Renal cortex interstitium (tissue), 15 donors: ENCODE data around the gene NMT1. TPM values are rescaled to one million over a fixed set of nuclear protein-coding genes. Genes with fewer than 3 reads are reported as not detected.

ENCODE experiments used
- DNase-seq, 11 donors: peaks; one replicate each; pipeline ENCODE4 v3.0.0-alpha.2; 2013; ENCODE audit warnings: low read depth in 9 of 11, low spot score in 4 of 11; ENCODE audit errors: extremely low read depth in 1 of 11
- long read RNA-seq, 16 experiments: transcript quantifications; one replicate each; lab custom pipeline, GENCODE V29; 2026
- polyA plus RNA-seq, 3 donors: library from polyadenylated mRNA; unstranded; fragments of 120-200 nt; gene quantifications; one replicate each; pipeline ENCODE4 v1.2.1, GENCODE V29; 2013; ENCODE audit not compliant: insufficient read length in 3 of 3

NMT1 gene
- polyA plus RNA-seq: 10 to 100 TPM; 67.7 to 82.3 (median 70.9) TPM
- long read RNA-seq, donor 1, full-length matches to known transcripts: 12 of 25 reads
- long read RNA-seq, donor 1, partial matches to known transcripts: 13 of 25 reads
- long read RNA-seq, donor 1, other reads (novel, unspliced or antisense): 0 of 25 reads
- long read RNA-seq, donor 2, full-length matches to known transcripts: 3 of 19 reads
- long read RNA-seq, donor 2, partial matches to known transcripts: 16 of 19 reads
- long read RNA-seq, donor 2, other reads (novel, unspliced or antisense): 0 of 19 reads
- long read RNA-seq, donor 3, full-length matches to known transcripts: 10 of 42 reads
- long read RNA-seq, donor 3, partial matches to known transcripts: 32 of 42 reads
- long read RNA-seq, donor 3, other reads (novel, unspliced or antisense): 0 of 42 reads
- long read RNA-seq, donor 4, full-length matches to known transcripts: 10 of 17 reads
- long read RNA-seq, donor 4, partial matches to known transcripts: 7 of 17 reads
- long read RNA-seq, donor 4, other reads (novel, unspliced or antisense): 0 of 17 reads
- long read RNA-seq, donor 5: 0 reads
- long read RNA-seq, donor 6, full-length matches to known transcripts: 11 of 24 reads
- long read RNA-seq, donor 6, partial matches to known transcripts: 13 of 24 reads
- long read RNA-seq, donor 6, other reads (novel, unspliced or antisense): 0 of 24 reads
- long read RNA-seq, donor 7, full-length matches to known transcripts: 11 of 27 reads
- long read RNA-seq, donor 7, partial matches to known transcripts: 16 of 27 reads
- long read RNA-seq, donor 7, other reads (novel, unspliced or antisense): 0 of 27 reads
- long read RNA-seq, donor 8: 0 reads
- long read RNA-seq, donor 9, full-length matches to known transcripts: 8 of 19 reads
- long read RNA-seq, donor 9, partial matches to known transcripts: 5 of 19 reads
- long read RNA-seq, donor 9, other reads (novel, unspliced or antisense): 6 of 19 reads
- long read RNA-seq, donor 10, full-length matches to known transcripts: 4 of 26 reads
- long read RNA-seq, donor 10, partial matches to known transcripts: 22 of 26 reads
- long read RNA-seq, donor 10, other reads (novel, unspliced or antisense): 0 of 26 reads
- long read RNA-seq, donor 11, full-length matches to known transcripts: 9 of 22 reads
- long read RNA-seq, donor 11, partial matches to known transcripts: 13 of 22 reads
- long read RNA-seq, donor 11, other reads (novel, unspliced or antisense): 0 of 22 reads
- long read RNA-seq, donor 12, partial matches to known transcripts: 5 of 6 reads
- long read RNA-seq, donor 12, other reads (novel, unspliced or antisense): 0 of 6 reads
- long read RNA-seq, donor 13: 0 reads
- long read RNA-seq, donor 14, full-length matches to known transcripts: 5 of 5 reads
- long read RNA-seq, donor 14, partial matches to known transcripts: 0 of 5 reads
- long read RNA-seq, donor 14, other reads (novel, unspliced or antisense): 0 of 5 reads
- long read RNA-seq, donor 15, full-length matches to known transcripts: 5 of 5 reads
- long read RNA-seq, donor 15, partial matches to known transcripts: 0 of 5 reads
- long read RNA-seq, donor 15, other reads (novel, unspliced or antisense): 0 of 5 reads
- long read RNA-seq, donor 16, full-length matches to known transcripts: 20 of 46 reads
- long read RNA-seq, donor 16, partial matches to known transcripts: 26 of 46 reads
- long read RNA-seq, donor 16, other reads (novel, unspliced or antisense): 0 of 46 reads

GRCh38 chr17:45060797-45061605, at the start of gene NMT1:
Gene NMT1 (plus strand): TSS chr17:45061317. CDS start chr17:45061330, 13 bp downstream.
- DNase-seq: peak; percentile 97 to 100 (median 99)

- DNase-seq: no peak
These were observed 49.4 kb upstream of the NMT1 start for GRCh38 chr17:45011767-45012166.

- no peak for DNase-seq
These were observed 47.8 kb upstream of the NMT1 start for GRCh38 chr17:45013021-45013997.

GRCh38 chr17:45016237-45016636, 44.9 kb upstream of the NMT1 start:
- no peak for DNase-seq

GRCh38 chr17:45016823-45017222, 44.3 kb upstream of the NMT1 start:
- no peak for DNase-seq

- no peak for DNase-seq
These were observed 42.6 kb upstream of the NMT1 start for GRCh38 chr17:45018514-45018847.

- no peak for DNase-seq
These were observed 42.0 kb upstream of the NMT1 start for GRCh38 chr17:45018848-45019711.

GRCh38 chr17:45020354-45021138, 40.6 kb upstream of the NMT1 start:
- DNase-seq: peak in 1 of 11 donors; percentile 59

- peak in 3 of 11 donors; percentile 56 to 68 (median 67) for DNase-seq
These were observed 39.4 kb upstream of the NMT1 start for GRCh38 chr17:45021607-45022287.

- DNase-seq: no peak
These were observed 38.8 kb upstream of the NMT1 start for GRCh38 chr17:45022288-45022648.

- no peak for DNase-seq
These were observed 38.3 kb upstream of the NMT1 start for GRCh38 chr17:45022655-45023339.

- no peak for DNase-seq
These were observed 32.0 kb upstream of the NMT1 start for GRCh38 chr17:45029096-45029495.

GRCh38 chr17:45029758-45030423, 31.2 kb upstream of the NMT1 start:
- DNase-seq: no peak
